ENCODE data around the gene DNAJB4. TPM values are rescaled to one million over a fixed set of nuclear protein-coding genes. Genes with fewer than 3 reads are reported as not detected.

The DNAJB4 gene
- total RNA-seq, 1 experiment from 2014 or later, result 26.0 TPM

GRCh38 chr1:78009276-78009675 lies 4.5 kb downstream of the DNAJB4 start:
- TF ChIP-seq FOSL1 (IDR thresholded peaks at IDR 0.05; ENCODE audit: low read depth) (no peak), EZH2 (IDR thresholded peaks at IDR 0.05) (no peak), SRF (IDR thresholded peaks at IDR 0.05; ENCODE audit: low read depth) (no peak), ELF1 (IDR thresholded peaks at IDR 0.05; ENCODE audit: borderline replicate concordance, low read depth) (no peak), SIN3A (IDR thresholded peaks at IDR 0.05; ENCODE audit: low read depth) (no peak), ZFX (IDR thresholded peaks at IDR 0.05) (no peak), SP1 (IDR thresholded peaks at IDR 0.05; ENCODE audit: low read depth) (no peak), JUND (IDR thresholded peaks at IDR 0.05) (no peak), TCF7L2 (IDR thresholded peaks at IDR 0.05; ENCODE audit: borderline replicate concordance, extremely low read depth, insufficient read depth, insufficient read length) (no peak), RAD21 (IDR thresholded peaks at IDR 0.05; ENCODE audit: low read depth) (no peak), EZH2phosphoT487 (IDR thresholded peaks at IDR 0.05; ENCODE audit: borderline replicate concordance) (no peak), REST (IDR thresholded peaks at IDR 0.05; ENCODE audit: low read depth) (no peak), YY1 (IDR thresholded peaks at IDR 0.05; ENCODE audit: extremely low read depth, insufficient replicate concordance, low read depth, low read length) (no peak), MAX (IDR thresholded peaks at IDR 0.05) (no peak), ZNF274 (IDR thresholded peaks at IDR 0.05; ENCODE audit: low read depth, low read length) (no peak), CBX3 (IDR thresholded peaks at IDR 0.05; ENCODE audit: low read depth) (no peak), POLR2A (IDR thresholded peaks at IDR 0.05; ENCODE audit: borderline replicate concordance, extremely low read depth, insufficient read depth, insufficient read length) (no peak), CEBPB (IDR thresholded peaks at IDR 0.05; ENCODE audit: low read depth) (no peak)
- TF ChIP-seq, protein P1, sequence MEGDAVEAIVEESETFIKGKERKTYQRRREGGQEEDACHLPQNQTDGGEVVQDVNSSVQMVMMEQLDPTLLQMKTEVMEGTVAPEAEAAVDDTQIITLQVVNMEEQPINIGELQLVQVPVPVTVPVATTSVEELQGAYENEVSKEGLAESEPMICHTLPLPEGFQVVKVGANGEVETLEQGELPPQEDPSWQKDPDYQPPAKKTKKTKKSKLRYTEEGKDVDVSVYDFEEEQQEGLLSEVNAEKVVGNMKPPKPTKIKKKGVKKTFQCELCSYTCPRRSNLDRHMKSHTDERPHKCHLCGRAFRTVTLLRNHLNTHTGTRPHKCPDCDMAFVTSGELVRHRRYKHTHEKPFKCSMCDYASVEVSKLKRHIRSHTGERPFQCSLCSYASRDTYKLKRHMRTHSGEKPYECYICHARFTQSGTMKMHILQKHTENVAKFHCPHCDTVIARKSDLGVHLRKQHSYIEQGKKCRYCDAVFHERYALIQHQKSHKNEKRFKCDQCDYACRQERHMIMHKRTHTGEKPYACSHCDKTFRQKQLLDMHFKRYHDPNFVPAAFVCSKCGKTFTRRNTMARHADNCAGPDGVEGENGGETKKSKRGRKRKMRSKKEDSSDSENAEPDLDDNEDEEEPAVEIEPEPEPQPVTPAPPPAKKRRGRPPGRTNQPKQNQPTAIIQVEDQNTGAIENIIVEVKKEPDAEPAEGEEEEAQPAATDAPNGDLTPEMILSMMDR (IDR thresholded peaks at IDR 0.05 in 2 of 3, conservative IDR thresholded peaks at IDR 0.05 in 1 of 3; ENCODE audit: borderline replicate concordance in 1 of 3, insufficient read depth in 1 of 3, low read depth in 2 of 3, low read length in 2 of 3), result no peak
- TF ChIP-seq, protein P2, sequence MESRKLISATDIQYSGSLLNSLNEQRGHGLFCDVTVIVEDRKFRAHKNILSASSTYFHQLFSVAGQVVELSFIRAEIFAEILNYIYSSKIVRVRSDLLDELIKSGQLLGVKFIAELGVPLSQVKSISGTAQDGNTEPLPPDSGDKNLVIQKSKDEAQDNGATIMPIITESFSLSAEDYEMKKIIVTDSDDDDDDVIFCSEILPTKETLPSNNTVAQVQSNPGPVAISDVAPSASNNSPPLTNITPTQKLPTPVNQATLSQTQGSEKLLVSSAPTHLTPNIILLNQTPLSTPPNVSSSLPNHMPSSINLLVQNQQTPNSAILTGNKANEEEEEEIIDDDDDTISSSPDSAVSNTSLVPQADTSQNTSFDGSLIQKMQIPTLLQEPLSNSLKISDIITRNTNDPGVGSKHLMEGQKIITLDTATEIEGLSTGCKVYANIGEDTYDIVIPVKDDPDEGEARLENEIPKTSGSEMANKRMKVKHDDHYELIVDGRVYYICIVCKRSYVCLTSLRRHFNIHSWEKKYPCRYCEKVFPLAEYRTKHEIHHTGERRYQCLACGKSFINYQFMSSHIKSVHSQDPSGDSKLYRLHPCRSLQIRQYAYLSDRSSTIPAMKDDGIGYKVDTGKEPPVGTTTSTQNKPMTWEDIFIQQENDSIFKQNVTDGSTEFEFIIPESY (IDR thresholded peaks at IDR 0.05; ENCODE audit: extremely low read depth, insufficient replicate concordance, low read length), result no peak
- H3K27me3 ChIP-seq (ENCODE audit: insufficient read depth, low read length), result no peaks in the 10 kb centered on the region
- no peak overlapping the region for H3K27ac ChIP-seq (ENCODE audit: low read depth, low read length)
- DNase-seq (ENCODE audit: low read depth, low spot score), result no peak
- intact Hi-C loops (cut with micrococcal nuclease), result no loop called here
- H3K4me2 ChIP-seq (ENCODE audit: low read length), result no peak overlapping the region
- ChIA-PET CTCF (no interaction called here), RAD21 (ENCODE audit: low non-redundant PET in 1 of 2, low total read pairs in 2 of 2, uncharacterized antibody in 2 of 2, unreplicated experiment in 2 of 2) (no interaction called here), POLR2A (no interaction called here)
- BruUV-seq (replicated peaks), result no TSS peak
- no peaks in the 10 kb centered on the region; the same call in 1 of the 2 replicates for H4K20me1 ChIP-seq (ENCODE audit: insufficient read depth)
- H3K9me3 ChIP-seq (ENCODE audit: control insufficient read depth in 1 of 2, insufficient read depth in 1 of 2, low read depth in 1 of 2, low read length in 2 of 2), result no peaks in the 10 kb centered on the region
- no peak for ATAC-seq
- H3K4me1 ChIP-seq (ENCODE audit: control insufficient read depth in 1 of 2, insufficient read depth in 2 of 2, low read length in 2 of 2), result peaks cover 8 to 17% of the 10 kb centered on the region in 2 experiments
- H3K9me2 ChIP-seq (ENCODE audit: insufficient read depth), result no peaks in the 10 kb centered on the region
- peaks cover 79% of the 10 kb centered on the region for H3K79me2 ChIP-seq (ENCODE audit: insufficient read depth, low read length)
- H3K9ac ChIP-seq (ENCODE audit: low read length), result no peak overlapping the region
- no peak overlapping the region for H3K4me3 ChIP-seq (replicated peaks in 1 of 2; ENCODE audit: low read depth in 1 of 2, low read length in 2 of 2)
- no peak overlapping the region for H2AFZ ChIP-seq (ENCODE audit: low read depth, low read length, poor library complexity, severe bottlenecking)
- peaks cover 4 to 5% of the 10 kb centered on the region in 2 experiments; a peak in 3 of 4 replicates for H3K36me3 ChIP-seq (ENCODE audit: control insufficient read depth in 1 of 2, insufficient read depth in 2 of 2, low read length in 2 of 2)

All from HCT116 (cell line).